ENCODE measurements around the gene FXYD1.

FXYD1 gene

DNA sequence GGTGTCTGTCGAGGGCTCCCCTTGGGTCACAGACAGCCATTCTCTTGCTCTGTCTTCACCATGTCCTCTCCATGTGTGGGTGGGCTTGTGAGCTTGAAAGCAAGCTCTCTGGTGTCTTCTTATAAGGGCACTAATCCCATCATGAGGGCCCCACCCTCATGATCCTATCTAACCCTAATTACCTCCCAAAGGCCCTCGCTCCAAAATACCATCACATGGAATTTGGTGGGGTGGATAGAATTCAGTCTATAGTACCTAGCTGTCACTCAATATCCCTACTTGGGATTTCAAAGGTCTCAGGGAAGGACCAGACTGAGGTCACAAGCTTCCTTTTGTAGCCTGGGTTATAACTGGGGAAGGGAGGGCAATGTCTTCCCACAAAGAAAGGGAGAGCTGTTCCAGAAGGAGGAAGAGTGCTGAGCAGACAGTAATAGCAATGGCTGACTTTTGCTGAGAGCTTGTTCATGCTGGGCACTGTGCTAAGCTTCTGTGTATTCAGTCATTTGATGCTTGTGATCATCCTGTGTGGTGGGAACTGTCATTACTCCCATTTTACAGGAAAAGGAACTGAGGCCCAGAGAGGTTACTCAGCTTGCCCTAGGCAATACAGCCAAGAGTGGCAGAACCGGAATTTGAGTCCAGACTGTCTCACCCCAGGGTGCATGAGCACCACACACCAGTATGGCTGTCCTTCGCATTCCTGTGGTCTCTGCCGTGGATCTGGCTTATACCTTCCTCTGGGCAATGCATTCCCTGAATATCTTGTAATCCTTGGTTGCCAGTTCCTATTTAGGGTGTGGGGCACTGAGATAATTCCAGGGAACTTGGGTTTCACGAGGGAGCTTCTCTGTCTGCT lies 24.1 kb downstream of the FXYD1 start:
- DNase-seq (ENCODE audit: low read depth): no peak

DNA sequence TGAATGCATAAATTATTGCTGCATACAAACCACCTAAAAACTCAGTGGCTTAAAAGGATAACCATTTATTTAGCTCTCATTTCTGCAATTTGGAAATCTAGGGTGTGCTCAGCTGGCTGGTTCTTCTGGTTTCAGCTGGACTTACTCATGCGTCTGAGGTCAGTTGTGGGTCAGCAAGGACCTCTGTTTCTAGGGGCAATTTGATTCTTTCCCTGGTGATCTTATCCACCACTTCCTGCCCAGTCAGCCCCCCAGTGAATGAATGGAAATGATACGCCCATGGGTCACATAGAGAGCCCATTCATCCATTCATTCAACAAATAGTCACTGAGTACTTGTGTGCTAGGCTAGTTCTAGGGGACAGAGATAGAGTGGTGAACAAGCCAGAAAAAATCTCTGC lies 25.8 kb downstream of the FXYD1 start:
- no peak for DNase-seq (ENCODE audit: low read depth)

DNA sequence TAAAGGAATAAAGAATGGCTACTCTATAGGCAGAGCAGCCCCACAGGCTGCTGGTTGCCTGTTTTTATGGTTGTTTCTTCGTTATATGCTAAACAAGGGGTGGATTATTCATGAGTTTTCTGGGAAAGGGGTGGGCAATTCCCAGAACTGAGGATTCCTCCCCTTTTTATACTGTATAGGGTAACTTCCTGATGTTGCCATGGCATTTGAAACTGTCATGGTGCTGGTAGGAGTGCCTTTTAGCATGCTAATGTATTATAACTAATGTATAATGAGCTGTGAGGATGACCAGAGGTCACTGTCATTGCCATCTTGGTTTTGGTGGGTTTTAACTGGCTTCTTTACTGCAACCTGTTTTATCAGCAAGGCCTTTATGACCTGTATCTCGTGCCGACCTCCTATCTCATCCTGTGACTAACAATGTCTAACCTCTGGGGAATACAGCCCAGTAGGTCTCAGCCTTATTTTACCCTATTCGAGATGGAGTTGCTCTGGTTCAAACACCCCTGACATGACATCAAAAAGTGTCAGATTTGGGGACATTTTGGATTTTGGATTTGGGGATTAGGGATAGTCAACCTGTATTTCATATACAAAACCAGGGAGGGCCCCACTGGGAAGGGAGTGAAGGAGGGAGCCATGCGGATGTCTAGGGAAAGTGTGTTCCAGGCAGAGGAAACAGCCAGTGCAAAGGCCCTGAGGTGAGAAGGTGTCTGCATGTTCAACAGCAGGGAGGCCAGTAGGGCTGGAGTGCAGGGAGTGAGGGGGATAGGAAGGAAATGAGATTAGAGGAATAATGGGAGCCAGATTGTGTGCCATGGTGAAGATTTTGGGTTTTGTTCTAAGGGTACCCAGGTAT lies 26.8 kb downstream of the FXYD1 start:
- DNase-seq (ENCODE audit: low read depth): no peak

DNA sequence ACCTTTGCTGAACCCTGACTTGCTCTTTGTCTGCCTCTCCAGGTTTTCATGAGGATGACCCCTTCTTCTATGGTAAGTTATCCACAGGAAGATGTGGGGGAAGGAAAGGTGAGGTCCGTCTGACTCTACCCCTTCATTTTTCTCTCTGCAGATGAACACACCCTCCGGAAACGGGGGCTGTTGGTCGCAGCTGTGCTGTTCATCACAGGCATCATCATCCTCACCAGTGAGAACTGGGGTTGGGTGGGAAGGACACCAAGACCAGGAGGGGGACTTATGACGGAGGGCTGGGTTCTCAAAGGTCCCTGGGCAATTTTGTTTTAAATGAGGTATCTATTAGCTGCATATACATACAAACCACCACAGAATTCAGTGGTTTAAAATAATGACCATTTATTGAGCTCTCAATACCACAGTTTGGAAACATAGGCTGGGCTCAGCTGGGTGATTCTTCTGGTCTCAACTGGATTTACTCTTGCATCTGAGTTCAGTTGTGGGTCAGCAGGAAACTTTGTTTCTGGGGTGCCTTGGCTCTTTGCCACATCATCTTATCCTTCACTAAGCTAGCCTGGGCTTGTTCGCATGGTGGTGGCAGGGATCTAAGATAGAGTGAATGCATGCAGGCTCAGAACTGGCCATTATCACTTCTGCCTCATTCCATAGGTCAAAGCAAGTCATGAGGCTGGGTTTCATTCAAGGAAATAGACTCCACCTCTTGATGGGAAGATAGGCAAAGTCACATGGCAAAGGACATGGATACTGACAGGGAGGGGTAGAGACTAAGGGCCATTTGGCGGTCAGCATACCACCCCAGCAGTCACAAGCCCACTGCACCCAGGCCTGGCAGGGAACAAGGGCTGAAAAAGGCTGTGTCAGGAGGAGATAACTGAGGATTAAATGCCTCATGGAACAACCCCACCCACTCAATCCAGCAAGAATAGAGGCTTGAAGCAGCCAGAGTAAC lies 27.8 kb downstream of the FXYD1 start:
- DNase-seq (ENCODE audit: low read depth): no peak

DNA sequence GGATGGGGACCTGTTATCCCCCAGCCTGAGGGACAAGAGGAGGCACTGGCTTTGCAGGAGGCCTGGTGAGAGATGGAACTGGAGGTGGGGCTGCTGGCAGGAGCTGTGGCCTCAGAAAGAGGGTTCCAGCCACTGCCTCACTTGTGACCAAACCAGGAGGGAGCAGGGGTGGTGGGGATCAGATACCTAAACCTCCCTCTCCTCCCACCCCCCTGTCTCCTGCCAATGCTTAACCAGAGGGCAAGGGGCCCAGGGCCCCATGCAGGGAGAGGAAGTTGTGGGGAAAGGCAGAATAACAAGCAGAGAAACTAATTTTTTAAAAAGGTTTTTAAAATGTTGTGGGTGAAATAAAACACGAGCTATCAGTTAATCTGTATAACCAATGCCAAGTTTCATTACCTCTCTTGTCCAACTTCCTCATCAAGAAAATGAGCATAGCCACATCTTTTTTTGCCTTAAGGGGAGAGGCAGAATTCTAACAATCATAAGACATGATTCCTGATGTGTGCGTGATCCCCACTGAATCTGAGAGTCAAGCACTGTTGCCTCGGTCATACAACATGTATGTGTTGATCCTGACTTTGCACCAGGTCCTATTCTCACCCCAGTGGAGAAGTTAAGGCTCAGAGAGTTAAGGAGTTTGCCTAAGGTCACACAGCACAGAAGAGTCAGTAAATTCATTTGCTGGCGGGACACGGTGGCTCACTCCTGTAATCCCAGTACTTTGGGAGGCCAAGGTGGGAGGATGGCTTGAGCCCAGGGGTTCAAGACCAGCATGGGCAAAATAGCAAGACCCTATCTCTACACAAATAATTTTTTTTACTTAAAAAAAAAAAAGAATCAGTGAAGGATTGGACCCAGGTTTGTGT lies 28.9 kb downstream of the FXYD1 start:
- no peak for DNase-seq (ENCODE audit: low read depth)

DNA sequence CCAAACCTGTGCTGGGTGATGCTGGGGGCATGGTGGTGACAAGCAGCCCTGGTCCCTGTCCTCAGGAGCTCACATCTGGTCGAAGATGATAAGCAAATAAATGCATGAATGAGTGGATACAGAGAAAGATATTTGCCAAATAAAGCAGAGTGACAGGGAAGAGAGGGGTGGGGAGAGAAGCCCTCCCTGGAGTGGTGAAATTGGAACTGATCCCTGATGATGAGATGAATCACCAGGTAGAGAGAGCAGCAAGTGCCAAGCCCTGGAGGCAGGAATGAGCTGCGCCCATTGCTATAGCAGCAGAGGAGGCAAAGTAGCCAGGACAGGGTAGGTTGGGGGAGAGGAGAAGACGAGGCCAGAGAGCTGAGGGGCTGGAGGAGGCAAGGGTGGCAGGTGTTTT lies 29.6 kb downstream of the FXYD1 start:
- no peak for DNase-seq (ENCODE audit: low read depth)

DNA sequence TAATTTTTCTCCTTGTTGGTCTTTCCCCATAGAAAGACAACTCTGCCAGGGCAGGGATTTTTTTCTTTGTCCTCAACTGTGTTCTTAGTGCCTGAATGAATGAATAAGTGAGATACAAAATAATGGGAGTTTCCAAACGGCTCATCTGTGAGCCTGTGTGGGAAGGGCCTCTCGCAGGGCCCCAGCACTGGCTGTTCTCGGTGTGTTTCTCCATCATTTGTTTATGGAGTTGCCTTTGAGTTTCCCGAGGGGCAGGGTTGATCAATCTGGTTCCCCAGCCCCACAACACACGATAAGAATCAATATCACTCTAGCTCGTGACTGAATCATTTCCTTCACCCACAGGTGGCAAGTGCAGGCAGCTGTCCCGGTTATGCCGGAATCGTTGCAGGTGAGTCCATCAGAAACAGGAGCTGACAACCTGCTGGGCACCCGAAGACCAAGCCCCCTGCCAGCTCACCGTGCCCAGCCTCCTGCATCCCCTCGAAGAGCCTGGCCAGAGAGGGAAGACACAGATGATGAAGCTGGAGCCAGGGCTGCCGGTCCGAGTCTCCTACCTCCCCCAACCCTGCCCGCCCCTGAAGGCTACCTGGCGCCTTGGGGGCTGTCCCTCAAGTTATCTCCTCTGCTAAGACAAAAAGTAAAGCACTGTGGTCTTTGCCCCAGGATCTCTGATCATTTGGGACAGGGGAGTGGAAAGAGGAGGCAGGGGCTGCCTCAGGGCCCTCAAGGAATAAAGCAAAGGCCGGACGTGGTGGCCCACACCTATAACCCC lies 30.8 kb downstream of the FXYD1 start:
- DNase-seq (ENCODE audit: low read depth): no peak

DNA sequence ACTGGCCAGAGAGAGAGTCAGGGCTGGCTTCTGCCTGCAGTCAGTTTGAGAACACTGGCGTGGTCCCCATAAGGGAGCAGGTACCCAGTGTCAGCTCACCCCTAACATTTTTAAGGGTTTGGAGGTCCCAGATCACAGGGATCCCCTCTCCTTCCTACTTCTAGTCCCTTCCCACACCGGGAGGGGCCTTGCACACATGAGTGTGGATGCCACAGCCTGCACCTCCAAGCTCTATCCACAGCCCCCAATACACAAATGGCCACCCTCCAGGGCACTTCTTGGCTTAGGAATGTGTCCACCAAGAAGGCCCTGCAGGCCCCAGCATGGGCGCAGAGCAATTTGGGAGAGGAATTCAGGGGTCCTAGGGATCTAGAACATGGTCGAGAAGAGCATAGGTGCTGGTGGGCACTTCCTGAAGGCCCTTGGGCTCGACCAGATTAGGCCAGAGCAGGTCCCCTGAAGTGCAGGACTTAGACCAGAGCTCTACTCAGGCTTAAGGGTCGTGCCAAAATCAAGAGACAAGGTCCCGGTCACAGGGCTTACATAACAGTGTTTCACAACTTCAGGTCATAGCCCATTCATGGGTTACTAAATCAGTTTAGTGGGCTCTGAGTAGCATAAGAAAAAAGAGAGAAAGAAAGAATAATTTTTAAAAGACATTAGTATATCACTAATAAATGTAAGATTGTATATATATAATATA lies 31.9 kb downstream of the FXYD1 start:
- no peak for DNase-seq (ENCODE audit: low read depth)

DNA sequence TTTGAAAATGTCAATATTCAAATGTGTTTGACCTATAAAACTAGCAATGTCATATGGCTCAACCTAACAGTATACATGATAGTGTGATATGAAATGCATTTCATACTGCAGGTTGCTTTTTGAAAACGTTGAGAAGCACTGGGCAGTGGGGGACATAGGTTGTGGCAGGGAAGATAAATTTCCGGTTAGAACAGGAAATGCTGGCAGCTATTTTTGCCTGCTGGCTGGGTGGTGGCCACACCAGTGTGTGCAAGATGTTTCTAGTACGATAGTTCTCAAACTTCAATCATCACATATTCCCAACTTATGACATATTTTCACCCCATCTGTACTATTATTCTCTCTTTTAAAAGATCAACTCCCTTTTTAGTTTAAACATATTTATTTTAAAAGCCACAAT lies 33.1 kb downstream of the FXYD1 start:
- DNase-seq (ENCODE audit: low read depth): no peak

DNA sequence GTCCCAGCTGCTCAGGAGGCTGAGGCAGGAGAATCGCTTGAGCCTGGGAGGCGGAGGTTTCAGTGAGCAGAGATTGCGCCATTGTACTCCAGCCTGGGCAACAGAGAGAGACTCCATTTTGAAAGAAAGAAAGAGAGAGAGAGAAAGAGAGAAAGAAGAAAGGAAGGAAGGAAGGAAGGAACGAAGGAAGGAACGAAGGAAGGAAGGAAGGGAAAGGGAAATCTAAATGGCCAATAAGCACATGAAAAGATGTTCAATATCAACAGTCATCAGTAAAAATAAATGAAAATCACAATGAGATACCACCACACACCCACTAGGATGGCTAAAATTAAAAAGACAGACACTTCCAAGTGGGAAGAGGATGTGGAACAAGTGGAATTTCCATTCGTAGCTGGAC lies 35.6 kb downstream of the FXYD1 start:
- no peak for DNase-seq (ENCODE audit: low read depth)

DNA sequence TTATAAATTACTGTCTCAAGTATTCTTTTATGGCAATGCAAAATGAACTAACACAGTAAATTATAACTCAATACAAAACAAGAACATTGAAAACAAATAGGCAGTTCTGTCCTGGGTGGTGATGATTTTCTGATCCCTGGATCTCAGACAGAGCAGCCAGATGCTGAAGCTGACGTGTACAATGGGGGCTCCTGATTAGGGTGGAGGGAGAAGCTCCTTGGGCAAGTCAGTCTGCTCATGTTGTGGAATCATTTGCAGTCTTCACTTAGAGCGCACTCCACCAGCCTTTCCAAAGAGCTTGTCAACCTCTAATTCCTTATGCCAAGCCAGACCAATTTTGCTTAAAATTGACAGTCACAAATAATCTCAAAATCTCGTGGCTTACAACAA lies 37.6 kb downstream of the FXYD1 start:
- DNase-seq (ENCODE audit: low read depth): no peak

DNA sequence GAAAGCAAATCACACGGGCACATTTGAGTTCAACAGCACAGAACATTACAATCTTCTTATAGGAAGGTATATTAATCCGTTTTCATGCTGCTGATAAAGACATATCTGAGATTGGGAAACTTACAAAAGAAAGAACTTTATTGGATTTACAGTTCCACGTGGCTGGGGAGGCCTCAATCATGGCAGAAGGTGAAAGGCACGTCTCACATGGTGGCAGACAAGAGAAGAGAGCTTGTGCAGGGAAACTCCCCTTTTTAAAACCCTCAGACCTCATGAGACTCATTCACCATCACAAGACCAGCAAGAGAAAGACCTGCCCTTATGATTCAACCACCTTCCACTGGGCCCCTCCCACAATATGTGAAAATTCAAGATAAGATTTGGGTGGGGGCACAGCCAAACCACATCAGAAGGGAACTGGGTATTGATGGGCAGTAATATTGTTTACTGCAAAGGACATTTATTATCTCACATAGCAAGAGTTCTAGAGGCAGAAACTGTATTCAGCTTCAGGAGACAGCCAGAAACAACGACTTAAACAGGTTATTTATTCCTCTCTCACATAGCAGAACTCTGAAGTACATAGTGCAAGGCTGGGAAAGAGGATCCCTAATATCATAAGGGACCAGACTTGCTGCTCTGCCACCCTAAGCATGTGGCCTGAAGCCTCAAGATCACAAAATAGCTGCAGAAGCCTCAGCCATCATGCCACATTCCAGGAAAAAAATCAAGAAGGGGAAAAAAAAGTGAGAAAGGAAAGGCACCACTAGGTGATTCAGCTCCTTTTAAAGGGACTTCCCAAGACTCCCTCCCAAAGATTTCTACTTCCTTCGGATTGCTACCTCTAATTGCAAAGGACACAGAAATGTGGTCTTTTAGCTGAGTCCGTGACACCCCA lies 39.0 kb downstream of the FXYD1 start:
- DNase-seq (ENCODE audit: low read depth): no peak

DNA sequence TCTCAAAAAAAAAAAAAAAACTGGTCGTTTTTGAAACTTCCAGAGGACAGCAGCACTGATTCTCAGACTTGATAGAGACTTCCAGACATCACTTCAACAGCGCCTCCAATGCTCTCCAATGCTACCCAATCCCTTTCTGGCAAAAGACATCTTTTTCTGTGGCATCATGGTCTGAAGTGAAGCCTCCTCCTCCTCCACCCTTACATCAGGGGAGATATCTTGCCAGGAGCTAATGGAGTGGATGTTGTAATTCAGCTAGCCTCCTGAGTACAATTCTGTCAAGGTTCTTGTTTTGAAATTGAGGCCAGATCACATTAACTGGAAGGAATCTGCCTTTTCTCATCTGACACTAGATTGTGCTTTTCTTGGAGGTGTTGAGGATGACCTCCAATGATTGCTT lies 40.1 kb downstream of the FXYD1 start:
- no peak for DNase-seq (ENCODE audit: low read depth)

DNA sequence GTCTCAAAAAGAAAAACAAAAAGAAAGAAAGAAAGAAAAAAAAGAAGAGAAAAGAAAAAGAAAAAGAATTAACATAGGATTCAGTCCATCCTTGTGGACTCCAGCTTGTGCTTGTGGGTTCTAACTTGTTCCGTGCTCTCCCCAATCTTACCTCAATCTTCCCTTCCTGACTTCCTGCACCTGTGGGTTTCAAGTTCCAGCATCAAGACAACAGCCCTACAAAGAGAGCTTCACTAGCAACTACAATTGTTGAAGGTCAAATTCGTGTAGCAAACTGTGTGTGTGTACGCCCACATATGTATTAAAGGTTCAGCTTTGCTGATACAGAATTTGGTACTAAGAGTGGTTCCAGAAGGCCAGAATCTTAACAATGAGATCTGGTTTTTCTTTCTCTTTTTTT lies 41.2 kb downstream of the FXYD1 start:
- no peak for DNase-seq (ENCODE audit: low read depth)

DNA sequence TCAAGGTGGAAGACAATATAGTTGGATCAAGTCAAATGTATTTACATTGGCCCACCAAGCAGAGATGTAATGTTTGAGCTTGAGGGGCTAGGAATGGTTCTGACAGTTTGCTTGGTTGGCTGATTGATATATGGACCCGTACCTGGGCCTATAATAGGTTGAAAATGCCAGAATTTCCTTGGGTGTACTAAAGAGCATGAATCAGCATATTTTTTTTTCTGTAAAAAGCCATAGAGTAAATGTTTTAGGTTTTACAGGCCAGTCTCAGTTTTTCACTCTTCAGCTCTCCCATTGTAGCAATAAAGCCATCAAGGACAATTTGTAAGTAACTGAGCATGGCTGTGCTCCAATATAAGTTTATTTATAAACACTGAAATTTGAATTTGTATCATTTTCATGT lies 42.8 kb downstream of the FXYD1 start:
- DNase-seq (ENCODE audit: low read depth): no peak

DNA sequence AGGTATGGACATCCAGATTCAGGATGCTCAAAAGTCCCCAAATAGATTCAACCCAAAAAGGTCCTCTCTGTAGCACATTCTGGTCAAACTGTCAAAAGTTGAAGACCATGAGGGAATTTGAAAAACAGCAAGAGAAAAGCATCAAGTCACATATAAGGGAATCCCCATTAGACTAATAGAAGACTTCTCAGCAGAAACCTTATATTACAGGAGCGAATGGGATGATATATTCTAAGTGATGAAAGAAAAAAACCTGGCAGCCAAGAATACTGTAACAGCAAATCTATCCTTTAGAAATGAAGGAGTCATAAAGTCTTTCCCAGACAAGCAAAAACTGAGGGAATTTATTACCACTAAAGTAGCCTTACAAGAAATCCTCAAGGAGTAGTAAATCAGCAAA lies 45.6 kb downstream of the FXYD1 start:
- DNase-seq (ENCODE audit: low read depth): no peak

DNA sequence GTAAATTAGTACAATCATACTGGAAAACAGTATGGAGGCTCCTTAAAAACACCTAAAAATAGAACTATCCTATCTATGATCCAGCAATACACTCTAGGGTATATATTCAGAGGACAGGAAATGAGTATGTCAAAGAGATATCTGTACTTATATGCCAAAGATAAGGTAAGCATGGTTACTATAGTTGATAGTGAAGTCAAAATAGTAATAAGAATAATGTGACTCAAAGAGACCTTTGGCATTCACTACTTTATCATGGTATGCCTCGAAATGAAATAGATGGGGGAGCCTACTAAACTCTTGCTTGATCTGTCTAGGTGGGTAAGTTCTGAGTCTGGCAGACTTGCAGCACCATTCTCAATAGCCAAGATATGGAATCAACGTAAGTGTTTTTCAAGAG lies 46.3 kb downstream of the FXYD1 start:
- no peak for DNase-seq (ENCODE audit: low read depth)
